ENCODE measurements around the gene NUDT22. TPM values are rescaled to one million over a fixed set of nuclear protein-coding genes. Genes with fewer than 3 reads are reported as not detected.

The NUDT22 gene
- total RNA-seq, 1 donor = 56.5 TPM

DNA sequence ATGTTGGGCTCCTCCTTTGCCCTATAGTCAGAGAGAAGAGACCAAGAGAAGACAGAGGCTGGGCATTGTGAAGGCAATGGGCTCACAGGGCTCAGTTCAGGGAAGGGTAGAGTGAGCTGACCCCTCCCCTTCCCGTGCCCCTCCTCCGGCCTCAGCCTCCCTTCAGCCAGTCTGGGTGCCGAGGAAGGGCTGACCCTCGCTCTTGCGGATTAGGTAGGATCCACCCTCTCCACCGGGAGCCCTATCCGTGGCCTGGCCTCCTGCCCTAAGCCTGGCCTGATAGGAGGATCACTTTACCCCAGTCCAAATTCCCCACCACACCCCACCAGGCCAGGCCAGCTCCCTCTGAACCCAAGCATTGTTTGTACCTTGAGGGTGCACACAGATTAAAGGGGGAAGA is 22.5 kb downstream of the NUDT22 start:
- H2AFZ ChIP-seq (ENCODE audit: low read length) = no peak overlapping the region

DNA sequence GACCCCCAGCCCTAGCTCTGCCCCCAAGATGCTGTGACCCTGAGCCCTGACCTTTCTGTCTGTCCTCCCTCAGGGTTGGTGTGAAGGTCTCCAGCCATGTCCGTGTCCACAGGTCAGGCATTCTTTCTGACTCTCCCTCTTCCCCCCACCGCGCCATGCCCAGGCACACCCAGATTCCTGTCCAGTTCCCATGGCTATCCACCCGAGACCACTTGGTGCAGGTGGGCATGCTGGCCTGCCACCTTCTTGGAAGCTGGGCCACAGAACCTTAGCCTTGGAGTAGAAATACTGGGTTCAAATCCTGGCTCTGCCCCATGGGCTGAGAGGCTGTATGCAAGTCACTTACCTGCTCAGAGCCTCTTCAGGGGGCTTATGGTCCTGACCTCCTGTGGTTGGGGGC is 23.0 kb downstream of the NUDT22 start:
- H3K4me1 ChIP-seq (ENCODE audit: insufficient read depth, low read length) = peaks cover 20% of the 10 kb centered on the region
- TF ChIP-seq, protein P1, sequence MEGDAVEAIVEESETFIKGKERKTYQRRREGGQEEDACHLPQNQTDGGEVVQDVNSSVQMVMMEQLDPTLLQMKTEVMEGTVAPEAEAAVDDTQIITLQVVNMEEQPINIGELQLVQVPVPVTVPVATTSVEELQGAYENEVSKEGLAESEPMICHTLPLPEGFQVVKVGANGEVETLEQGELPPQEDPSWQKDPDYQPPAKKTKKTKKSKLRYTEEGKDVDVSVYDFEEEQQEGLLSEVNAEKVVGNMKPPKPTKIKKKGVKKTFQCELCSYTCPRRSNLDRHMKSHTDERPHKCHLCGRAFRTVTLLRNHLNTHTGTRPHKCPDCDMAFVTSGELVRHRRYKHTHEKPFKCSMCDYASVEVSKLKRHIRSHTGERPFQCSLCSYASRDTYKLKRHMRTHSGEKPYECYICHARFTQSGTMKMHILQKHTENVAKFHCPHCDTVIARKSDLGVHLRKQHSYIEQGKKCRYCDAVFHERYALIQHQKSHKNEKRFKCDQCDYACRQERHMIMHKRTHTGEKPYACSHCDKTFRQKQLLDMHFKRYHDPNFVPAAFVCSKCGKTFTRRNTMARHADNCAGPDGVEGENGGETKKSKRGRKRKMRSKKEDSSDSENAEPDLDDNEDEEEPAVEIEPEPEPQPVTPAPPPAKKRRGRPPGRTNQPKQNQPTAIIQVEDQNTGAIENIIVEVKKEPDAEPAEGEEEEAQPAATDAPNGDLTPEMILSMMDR (IDR thresholded peaks at IDR 0.05; ENCODE audit: extremely low read depth, low read depth, low read length) = no peak
- H4K20me1 ChIP-seq (ENCODE audit: insufficient read depth, low read length) = peaks cover 5% of the 10 kb centered on the region

More for the DNA sequence above, 22.5 kb downstream of the NUDT22 start:
- no peaks in the 10 kb centered on the region for H3K27me3 ChIP-seq (ENCODE audit: insufficient read depth, low read length)
- peaks cover 5% of the 10 kb centered on the region for H4K20me1 ChIP-seq (ENCODE audit: insufficient read depth, low read length)
- H3K4me2 ChIP-seq (ENCODE audit: insufficient read depth, low read length) = no peak overlapping the region
- TF ChIP-seq, protein P1 (IDR thresholded peaks at IDR 0.05; ENCODE audit: extremely low read depth, low read depth, low read length) = no peak
- peaks cover 42% of the 10 kb centered on the region for H3K79me2 ChIP-seq (ENCODE audit: insufficient read depth, low read length)
- H3K9me3 ChIP-seq (ENCODE audit: low read depth, low read length) = no peaks in the 10 kb centered on the region
- no peak overlapping the region for H3K27ac ChIP-seq (ENCODE audit: low read depth, low read length)
- H3K4me1 ChIP-seq (ENCODE audit: insufficient read depth, low read length) = peaks cover 22% of the 10 kb centered on the region
- no peak overlapping the region for H3K4me3 ChIP-seq (ENCODE audit: insufficient read depth, low read length)
- no peak for DNase-seq (ENCODE audit: insufficient read length, low spot score, missing footprints)
- H3K36me3 ChIP-seq (ENCODE audit: insufficient read depth, low read length) = peaks cover 8% of the 10 kb centered on the region

DNA sequence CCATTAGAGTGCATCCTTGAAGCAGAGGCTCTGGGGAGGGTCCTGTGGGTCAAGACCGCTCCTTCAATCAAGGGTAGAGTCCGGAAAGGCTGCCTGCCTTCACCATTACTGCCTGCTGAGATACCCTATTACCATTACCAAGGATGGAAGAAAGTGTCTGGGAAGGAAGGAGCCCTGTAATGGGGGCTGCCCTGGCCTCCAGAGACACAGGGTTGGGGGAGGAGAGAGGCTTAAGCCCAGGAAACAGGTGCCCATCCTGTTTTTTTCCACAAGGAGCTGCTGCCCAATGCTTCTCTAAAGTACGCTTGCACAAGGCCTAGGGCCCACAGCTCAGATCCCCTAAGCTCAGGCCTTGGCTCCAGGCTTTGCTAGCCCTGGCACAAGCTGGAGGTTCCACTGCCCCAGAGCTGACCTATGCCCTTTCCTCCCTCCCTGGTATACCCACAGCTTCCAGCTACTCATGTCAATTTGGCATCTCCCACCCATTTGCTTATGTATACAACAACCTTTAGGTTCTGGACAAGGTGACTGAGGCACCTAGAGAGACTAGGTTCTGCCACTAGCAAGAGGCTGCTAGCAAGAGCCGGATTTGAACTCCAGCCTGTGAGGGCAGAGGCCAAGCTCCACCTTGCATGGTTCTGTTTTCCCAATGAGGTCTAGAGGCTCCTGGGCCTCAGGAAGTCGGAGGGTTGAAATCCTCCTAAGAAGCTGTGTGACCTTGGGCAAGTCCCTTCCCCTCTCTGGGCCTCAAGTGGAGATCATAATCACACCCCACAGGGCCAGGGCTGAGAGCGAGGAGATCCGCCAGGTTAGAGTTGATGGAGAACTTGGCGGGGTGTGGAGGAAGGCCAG is 23.7 kb downstream of the NUDT22 start:
- peaks cover 44% of the 10 kb centered on the region for H3K79me2 ChIP-seq (ENCODE audit: insufficient read depth, low read length)
- no peak overlapping the region for H2AFZ ChIP-seq (ENCODE audit: low read length)
- no peak for DNase-seq (ENCODE audit: insufficient read length, low spot score, missing footprints)
- no peak overlapping the region for H3K4me3 ChIP-seq (ENCODE audit: insufficient read depth, low read length)
- H3K27me3 ChIP-seq (ENCODE audit: insufficient read depth, low read length) = no peaks in the 10 kb centered on the region
- H3K4me1 ChIP-seq (ENCODE audit: insufficient read depth, low read length) = peaks cover 19% of the 10 kb centered on the region
- peaks cover 7% of the 10 kb centered on the region for H3K36me3 ChIP-seq (ENCODE audit: insufficient read depth, low read length)
- H4K20me1 ChIP-seq (ENCODE audit: insufficient read depth, low read length) = peaks cover 5% of the 10 kb centered on the region
- H3K27ac ChIP-seq (ENCODE audit: low read depth, low read length) = no peak overlapping the region
- H3K9me3 ChIP-seq (ENCODE audit: low read depth, low read length) = no peaks in the 10 kb centered on the region
- TF ChIP-seq, protein P1 (IDR thresholded peaks at IDR 0.05; ENCODE audit: extremely low read depth, low read depth, low read length) = no peak
- H3K4me2 ChIP-seq (ENCODE audit: insufficient read depth, low read length) = no peak overlapping the region

More for the DNA sequence above, 23.0 kb downstream of the NUDT22 start:
- Histone ChIP-seq H3K9me3 (ENCODE audit: low read depth, low read length) (no peaks in the 10 kb centered on the region), H3K4me3 (ENCODE audit: insufficient read depth, low read length) (no peak overlapping the region), H2AFZ (ENCODE audit: low read length) (no peak overlapping the region), H3K79me2 (ENCODE audit: insufficient read depth, low read length) (peaks cover 43% of the 10 kb centered on the region), H3K4me2 (ENCODE audit: insufficient read depth, low read length) (no peak overlapping the region), H3K27ac (ENCODE audit: low read depth, low read length) (no peak overlapping the region), H3K36me3 (ENCODE audit: insufficient read depth, low read length) (peaks cover 3% of the 10 kb centered on the region), H3K27me3 (ENCODE audit: insufficient read depth, low read length) (no peaks in the 10 kb centered on the region)
- DNase-seq (ENCODE audit: insufficient read length, low spot score, missing footprints) = no peak

DNA sequence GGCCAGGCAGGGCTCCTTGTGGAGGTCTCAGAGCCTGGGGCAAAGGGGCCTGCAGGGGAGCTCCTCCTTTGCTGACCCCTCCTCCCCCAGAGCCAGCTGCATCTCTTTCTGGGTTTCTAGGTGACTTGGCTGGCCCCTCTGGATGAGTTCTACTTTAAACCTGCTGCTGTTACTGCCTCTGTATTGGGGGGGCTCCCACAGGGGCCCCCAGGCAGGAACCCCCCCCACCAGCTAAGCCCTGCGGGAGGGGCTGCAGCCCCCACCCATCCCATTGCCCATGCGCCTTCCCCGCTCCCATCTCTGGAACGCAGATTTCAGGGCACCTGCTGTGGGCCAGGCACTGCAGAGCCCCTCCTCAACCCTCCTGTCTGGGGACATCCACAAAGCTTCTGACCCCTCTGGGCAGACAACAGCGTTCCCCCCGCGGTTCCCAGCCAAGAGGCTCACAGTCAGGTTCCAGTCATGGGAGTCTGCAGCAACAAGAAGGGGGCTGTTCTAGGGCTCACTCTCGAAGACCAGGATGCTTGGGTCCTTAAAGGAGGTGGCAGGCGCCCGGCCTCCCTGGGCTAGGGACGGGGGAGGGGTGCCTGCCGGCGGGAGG is 24.4 kb downstream of the NUDT22 start:
- Histone ChIP-seq H3K36me3 (ENCODE audit: insufficient read depth, low read length) (peaks cover 8% of the 10 kb centered on the region), H4K20me1 (ENCODE audit: insufficient read depth, low read length) (peaks cover 4% of the 10 kb centered on the region), H3K4me2 (ENCODE audit: insufficient read depth, low read length) (peak overlapping the region; percentile 89), H3K4me1 (ENCODE audit: insufficient read depth, low read length) (peaks cover 12% of the 10 kb centered on the region), H3K27me3 (ENCODE audit: insufficient read depth, low read length) (no peaks in the 10 kb centered on the region), H3K79me2 (ENCODE audit: insufficient read depth, low read length) (peaks cover 37% of the 10 kb centered on the region), H2AFZ (ENCODE audit: low read length) (peak overlapping the region; percentile 89), H3K9me3 (ENCODE audit: low read depth, low read length) (no peaks in the 10 kb centered on the region), H3K27ac (ENCODE audit: low read depth, low read length) (no peak overlapping the region), H3K4me3 (ENCODE audit: insufficient read depth, low read length) (peak overlapping the region; percentile 91)
- TF ChIP-seq, protein P1 (IDR thresholded peaks at IDR 0.05; ENCODE audit: extremely low read depth, low read depth, low read length) = no peak
- peak; percentile 95 for DNase-seq (ENCODE audit: insufficient read length, low spot score, missing footprints)
